GM21390 (cell line): ENCODE measurements around the gene PSORS1C1.
A peak's percentile ranks its signal among the peaks of the same experiment; 100 is the strongest.
"Not testable (repeated sequence)": the region's sequence is repeated elsewhere in the genome, so short reads cannot be mapped to it uniquely, and the experiment has no call there.

Experiments used
- ATAC-seq: cut with Tn5 transposase; IDR thresholded peaks from one replicate; pipeline ENCODE4 v1.9.1; 2021; ENCODE audit not compliant: unreplicated experiment

PSORS1C1 gene

GRCh38 chr6:31157513-31158139, 43.0 kb downstream of the PSORS1C1 start, which contains the start of gene CCHCR1:
Gene CCHCR1 (minus strand): TSS chr6:31157802. CDS start chr6:31157600, 202 bp downstream.
- ATAC-seq: no peak

- ATAC-seq: peak; percentile 79
These were observed 43.7 kb downstream of the PSORS1C1 start, which contains the start of gene TCF19 for GRCh38 chr6:31158140-31158862. Gene TCF19 (plus strand): TSS chr6:31158589. CDS start chr6:31159470, 881 bp downstream.

- ATAC-seq: no peak
These were observed 44.6 kb downstream of the PSORS1C1 start for GRCh38 chr6:31158863-31159855.

- ATAC-seq: no peak
These were observed 46.9 kb downstream of the PSORS1C1 start for GRCh38 chr6:31161216-31162126.

GRCh38 chr6:31162463-31163165, 48.0 kb downstream of the PSORS1C1 start:
- ATAC-seq: no peak

- ATAC-seq: no peak
These were observed 49.3 kb downstream of the PSORS1C1 start for GRCh38 chr6:31163922-31164321.

- not testable (repeated sequence) for ATAC-seq
These were observed 50.0 kb downstream of the PSORS1C1 start for GRCh38 chr6:31164475-31165063.

GRCh38 chr6:31165064-31165832, 50.6 kb downstream of the PSORS1C1 start:
- peak; percentile 55 for ATAC-seq

GRCh38 chr6:31165986-31166385, 51.4 kb downstream of the PSORS1C1 start:
- no peak for ATAC-seq

- ATAC-seq: no peak
These were observed 54.0 kb downstream of the PSORS1C1 start for GRCh38 chr6:31168606-31169005.

- ATAC-seq: no peak
These were observed 54.7 kb downstream of the PSORS1C1 start for GRCh38 chr6:31169123-31169857.

- not testable (repeated sequence) for ATAC-seq
These were observed 55.4 kb downstream of the PSORS1C1 start for GRCh38 chr6:31169858-31170599.

GRCh38 chr6:31170600-31170881, 55.9 kb downstream of the PSORS1C1 start, which contains the start of gene POU5F1:
Gene POU5F1 (minus strand): TSS chr6:31170682. CDS start chr6:31170620, 62 bp downstream.
- ATAC-seq: no peak

GRCh38 chr6:31170987-31171671, 56.5 kb downstream of the PSORS1C1 start:
- no peak for ATAC-seq

GRCh38 chr6:31171931-31172905, 57.6 kb downstream of the PSORS1C1 start:
- ATAC-seq: no peak
